ENCODE measurements around the gene SOCS1.
"Not testable (repeated sequence)": the region's sequence is repeated elsewhere in the genome, so short reads cannot be mapped to it uniquely, and the experiment has no call there.

The SOCS1 gene
- 96.4 reads per million, percentile 82 among the genes with 10 or more reads in this experiment for total RNA-seq

- peak; percentile 80 for DNase-seq
Observed at GRCh38 chr16:11255737-11256660, at the start of gene SOCS1. TSS of gene SOCS1 (minus strand) at chr16:11256204. CDS start at chr16:11255478, 726 bp downstream.

- no peak for DNase-seq
Observed at GRCh38 chr16:11303405-11304138, 47.6 kb upstream of the SOCS1 start.

DNA sequence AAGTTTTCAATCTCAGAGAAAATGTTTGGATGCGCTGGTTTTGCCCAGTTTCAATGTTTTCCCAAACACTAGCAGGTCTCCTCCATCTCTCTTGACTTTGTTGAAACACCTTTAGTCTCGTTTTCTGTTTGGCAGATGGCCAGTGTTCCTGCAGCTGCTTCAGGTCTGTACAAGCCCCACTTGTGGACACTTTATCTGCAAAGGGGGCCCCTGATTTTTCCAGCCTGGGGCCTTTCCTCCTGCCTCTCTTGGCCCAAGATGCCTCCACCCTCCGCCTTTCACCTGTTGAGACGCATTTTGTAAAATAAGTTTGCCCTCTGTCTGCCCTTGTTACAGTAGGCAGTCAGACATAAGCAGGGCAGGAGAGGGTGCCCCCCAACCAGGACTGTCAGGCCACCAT lies 47.0 kb upstream of the SOCS1 start:
- no peak for DNase-seq

- no peak for DNase-seq
Observed at GRCh38 chr16:11301645-11302501, 45.9 kb upstream of the SOCS1 start.

DNA sequence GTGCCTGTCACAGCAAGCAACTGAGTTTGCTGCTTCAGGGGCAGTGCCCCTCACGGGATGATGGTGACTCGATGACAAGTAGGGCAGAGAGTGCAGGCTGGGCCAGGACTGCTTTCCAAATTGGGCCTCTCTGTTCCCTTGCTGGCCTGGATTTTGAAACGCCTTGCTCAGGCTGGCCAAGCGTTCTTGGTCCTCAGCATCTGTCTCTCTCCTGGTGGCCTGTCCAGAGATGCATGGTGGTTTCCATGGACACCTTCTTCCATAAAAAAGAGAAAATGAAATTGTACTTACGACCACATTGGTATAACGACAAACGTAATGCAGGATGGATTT lies 44.5 kb upstream of the SOCS1 start:
- DNase-seq = no peak

DNA sequence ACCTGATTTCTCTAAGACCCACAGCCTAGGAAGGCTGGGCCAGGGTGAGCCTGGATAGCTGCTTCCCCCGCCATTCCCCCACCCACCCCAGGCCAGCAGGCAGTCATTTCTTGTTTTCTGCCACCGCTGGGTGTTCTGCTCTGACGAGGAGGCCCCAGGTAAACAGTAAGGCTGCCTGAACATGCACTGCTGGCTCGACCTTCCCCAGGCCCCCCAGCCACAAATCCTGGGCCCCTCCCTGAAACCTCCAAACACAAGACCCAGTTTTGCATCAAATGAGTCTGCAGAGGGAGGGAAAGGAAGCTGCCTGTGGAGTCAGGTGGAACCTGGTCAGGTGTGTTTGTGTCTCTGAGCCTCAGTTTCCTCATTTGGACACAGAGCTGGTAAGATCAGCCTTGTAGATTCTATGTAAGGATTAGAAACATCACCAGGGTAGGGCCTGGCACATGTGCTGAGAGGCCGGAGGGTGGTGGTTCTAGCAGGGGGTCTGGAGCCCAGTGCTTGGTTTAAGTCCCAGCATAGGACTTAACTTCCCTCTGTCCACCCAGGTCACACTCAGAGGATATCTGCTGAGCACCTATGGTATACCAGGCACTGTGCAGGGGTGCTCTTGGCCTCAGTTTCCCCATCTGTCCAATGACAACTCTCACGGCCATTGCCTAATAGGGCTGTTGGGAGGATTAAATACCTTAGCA lies 44.0 kb upstream of the SOCS1 start:
- DNase-seq = no peak

GRCh38 chr16:11298950-11299547 lies 43.0 kb upstream of the SOCS1 start:
- DNase-seq = not testable (repeated sequence)

- DNase-seq = no peak
Observed at GRCh38 chr16:11298143-11298900, 42.3 kb upstream of the SOCS1 start.

DNA sequence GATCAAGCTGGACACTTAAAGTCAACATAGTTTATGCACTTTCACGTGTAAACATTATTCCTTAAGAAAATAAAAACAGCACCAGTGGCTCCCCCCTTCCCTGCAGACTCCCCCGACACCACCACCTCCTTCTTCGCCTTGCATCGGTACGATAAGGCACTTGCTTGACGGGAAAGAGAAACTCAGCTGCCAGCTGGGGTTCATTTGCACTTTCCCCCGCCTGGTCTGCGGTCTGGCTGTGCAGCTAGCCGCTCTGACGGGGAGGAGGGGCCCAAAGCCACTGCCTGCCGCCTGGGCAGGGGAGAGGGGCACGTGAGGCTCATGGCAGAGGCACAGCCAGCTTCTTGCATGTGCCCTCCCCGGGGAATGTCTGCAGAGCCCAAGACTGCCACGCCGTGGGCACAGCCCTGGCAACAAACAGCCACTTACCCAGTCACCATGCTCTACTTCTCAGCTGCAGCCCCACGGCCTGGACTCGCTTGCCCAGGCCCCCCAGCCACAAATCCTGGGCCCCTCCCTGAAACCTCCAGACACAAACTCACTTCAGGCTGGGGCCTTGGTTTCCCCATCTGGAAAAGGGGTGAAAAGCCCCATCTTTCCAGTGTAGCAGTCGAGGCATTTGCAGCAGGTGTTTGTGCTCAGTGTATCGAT lies 41.6 kb upstream of the SOCS1 start:
- DNase-seq = peak; percentile 46

DNA sequence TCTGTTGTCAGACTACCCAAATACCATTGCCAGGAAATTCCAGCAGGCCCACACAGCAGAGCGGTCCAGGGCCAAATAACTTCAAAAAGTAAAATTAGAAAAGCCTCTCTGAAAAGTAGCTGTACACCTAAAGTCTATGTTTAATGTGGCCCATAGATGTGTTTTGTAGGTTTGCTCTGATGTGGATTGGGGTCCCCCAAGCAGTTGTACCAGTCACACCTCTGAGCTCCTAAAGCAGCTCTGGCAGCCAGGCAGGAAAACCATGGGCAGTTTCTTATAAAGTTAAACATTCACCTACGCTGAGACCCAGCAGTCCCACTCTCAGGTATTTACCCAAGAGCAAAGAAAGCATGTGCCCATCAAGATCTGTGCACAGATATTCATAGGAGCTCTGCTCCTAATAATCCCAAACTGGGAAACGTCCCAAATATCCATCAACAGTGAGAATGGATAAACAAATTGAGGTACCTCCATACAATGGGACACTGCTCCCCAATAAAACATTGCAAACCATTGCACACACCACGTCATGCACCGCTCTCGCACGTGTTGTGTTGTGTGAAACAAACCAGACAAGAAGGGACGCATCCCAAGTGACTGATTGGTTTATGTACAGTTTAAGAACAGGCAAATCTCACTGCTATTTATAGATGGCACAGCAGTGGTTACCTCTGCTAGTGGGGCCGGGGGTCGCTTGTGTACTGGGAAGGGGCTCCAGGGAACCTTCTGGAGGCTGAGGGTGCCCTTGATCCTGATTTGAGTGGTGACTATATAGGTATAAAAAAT lies 40.9 kb upstream of the SOCS1 start:
- no peak for DNase-seq

DNA sequence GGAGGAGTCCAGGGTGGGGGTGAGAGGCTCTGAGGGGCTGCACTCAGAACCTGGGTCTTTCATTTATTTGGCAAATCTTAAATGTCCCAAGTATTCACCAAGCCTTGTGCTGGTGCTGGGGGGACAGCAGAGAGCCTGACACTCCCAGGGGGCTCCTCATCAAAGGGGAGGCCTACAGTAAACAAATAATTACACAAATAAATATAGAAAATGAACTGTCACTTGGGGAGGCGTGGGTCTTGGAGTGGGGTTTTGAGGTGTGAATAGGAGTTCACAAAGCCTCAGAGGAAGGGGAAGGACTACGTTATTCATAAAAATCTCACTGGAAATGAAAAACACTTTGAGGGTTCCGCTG lies 40.3 kb upstream of the SOCS1 start:
- no peak for DNase-seq

- DNase-seq = no peak
Observed at GRCh38 chr16:11295672-11296071, 39.7 kb upstream of the SOCS1 start.

- no peak for DNase-seq
Observed at GRCh38 chr16:11292076-11292748, 36.2 kb upstream of the SOCS1 start.

- no peak for DNase-seq
Observed at GRCh38 chr16:11291091-11291703, 35.2 kb upstream of the SOCS1 start.

DNA sequence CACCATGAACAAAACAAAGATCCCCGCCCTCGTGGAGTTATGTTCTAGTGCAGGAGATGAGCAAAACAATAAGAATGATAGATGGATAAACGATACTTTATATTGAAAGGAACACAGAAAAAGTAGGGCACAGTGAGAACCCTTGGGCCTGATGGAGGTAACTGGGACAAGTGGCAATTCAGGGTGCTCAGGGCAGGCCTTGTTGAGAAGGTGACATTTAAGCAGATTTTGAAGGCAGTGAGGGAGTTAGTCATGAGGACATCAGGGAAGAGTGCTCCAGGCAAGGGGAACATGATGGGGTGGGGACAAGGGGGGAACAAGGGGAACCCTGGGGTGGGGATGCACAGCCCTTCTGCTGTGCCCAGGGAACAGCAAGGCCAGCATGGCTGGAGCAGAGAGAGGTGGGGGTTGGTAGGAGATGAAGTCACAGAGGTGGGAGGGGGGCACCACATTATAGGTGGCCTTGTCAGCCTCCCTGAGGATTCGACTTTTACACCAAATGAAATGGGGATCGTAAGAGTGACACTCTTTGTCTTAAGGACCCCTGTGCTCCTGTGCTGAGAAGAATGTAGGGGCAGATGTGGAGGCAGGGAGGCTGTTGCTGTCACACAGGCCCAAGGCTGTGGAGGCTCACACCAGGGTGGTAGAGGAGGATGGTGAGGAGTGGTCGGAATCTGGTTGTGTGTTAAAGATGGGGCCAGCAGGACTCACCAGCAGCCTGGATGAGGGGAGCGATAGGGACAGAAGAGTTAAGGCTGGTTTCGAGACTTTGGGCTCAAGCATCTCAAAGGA lies 34.3 kb upstream of the SOCS1 start:
- DNase-seq = no peak

DNA sequence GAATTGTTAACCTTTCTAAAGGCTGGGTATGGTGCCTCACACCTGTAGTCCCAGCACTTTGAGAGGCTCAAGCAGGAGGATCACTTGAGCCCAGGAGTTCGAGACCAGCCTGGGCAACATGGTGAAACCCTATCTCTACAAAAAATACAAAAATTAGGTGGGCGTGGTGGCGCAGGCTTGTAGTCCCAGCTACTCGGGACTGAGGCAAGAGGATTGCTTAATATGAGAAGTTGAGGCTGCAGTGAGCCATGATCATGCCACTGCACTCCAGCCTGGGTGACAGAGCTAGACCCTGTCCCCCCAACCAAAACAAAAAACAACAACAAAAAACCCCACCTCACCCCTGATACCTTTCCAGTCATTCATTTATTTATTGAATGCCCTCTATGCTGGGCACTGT lies 33.7 kb upstream of the SOCS1 start:
- not testable (repeated sequence) for DNase-seq

DNA sequence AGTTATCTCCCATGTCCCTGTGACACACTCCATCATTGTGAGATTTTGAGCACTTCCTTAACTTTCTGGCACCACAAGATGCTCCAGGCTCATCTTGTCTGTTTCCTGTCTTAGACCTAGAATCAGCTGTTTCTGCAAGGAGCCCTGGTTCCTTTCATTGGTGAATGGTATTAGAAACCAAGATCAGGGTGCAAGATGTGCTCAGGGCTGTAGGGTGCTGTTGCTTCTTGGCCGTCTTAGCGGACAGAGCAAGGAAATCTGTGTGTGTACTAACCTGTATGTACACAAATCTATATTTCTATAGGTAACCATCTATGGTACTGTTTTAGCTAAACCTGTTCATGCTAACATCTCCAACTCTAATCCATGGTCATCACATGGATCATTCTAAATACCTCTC lies 33.2 kb upstream of the SOCS1 start:
- DNase-seq = no peak

DNA sequence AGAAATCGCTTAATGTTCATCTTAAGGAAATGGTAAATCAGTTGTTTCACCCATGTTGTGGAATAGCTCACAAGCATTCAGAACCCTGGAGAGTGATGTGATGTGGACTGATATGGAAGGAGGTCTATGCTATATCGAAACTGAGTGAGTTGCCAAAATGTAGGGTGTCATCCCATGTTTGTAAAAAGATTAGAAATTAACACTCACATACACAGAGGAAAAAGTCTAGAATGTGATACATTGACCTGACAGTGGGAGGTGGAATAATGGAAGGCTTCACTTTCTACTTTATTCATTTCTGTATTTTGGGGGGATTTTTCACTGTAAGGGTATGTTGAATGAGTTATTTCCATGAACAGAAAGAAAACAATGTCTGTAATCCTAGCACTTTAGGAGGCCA lies 29.8 kb upstream of the SOCS1 start:
- DNase-seq = no peak
